ENCODE data around the gene TP73.
A peak's percentile ranks its signal among the peaks of the same experiment; 100 is the strongest.

The TP73 gene

DNA sequence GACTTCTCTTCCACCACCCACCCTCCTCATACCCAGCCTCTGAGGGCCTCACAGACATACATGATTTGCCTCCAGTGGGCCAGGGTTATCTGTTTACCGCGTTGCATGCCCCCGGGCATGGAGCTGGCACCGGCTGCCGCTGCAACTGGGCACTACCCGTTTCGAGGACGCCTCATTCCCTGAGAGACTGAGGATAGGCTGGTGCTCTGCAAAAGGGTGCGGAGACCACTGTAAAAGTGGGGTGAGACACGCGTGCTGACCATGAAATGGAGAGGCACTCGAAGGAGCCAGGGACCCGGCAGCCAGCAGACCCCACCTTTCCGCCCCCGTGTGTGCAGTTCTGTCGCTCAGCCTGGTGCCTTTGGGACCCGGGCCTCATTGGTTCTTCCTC, 20.6 kb downstream of the TP73 start:
- Histone ChIP-seq H3K4me1 (ENCODE audit: control insufficient read depth, low read depth, low read length) (peaks cover 6% of the 10 kb centered on the region), H3K27ac (ENCODE audit: low read length) (no peak overlapping the region), H3K9me3 (ENCODE audit: control insufficient read depth, low read depth, low read length) (no peaks in the 10 kb centered on the region), H3K4me3 (ENCODE audit: low read length) (no peak overlapping the region), H3K9ac (ENCODE audit: low read length) (no peak overlapping the region), H3K36me3 (ENCODE audit: control insufficient read depth, low read depth, low read length) (no peaks in the 10 kb centered on the region), H3K27me3 (ENCODE audit: control insufficient read depth, insufficient read depth, low read length) (peaks cover 9% of the 10 kb centered on the region)

DNA sequence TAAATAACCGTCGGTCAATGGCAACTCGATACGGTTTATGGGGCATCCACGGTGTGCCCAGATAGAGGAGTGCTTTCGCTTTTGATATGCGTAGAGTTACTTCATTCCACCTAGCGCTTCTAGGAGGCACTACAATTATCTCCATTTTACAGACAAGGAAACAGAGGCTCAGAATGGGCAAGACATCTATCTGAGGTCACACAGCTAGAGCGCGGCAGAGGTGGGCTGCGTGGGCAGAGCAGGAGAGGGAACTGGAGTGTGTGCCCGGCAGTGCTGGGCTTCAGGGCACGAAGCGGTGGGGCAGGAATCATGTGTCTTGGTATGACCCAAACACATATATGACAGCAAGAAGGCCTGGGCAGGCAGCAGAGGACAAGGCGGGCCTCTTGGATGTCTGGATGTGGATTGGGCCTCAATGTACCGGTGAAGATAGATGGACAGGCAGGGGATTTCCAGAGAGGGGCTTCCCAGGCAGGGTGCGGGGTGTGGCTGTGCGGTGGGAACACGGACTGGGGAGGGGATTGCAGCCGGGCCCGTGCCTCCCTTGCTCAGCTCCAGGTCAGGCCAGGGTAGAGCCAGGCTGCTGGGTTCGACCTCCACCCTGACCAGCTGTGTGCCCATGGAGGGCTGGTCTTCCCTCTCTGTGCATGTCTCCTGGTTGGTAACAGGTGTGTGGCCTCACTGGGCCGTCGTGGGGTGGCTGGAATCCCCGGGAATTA, 21.2 kb downstream of the TP73 start:
- Histone ChIP-seq H3K27me3 (ENCODE audit: control insufficient read depth, insufficient read depth, low read length) (peaks cover 9% of the 10 kb centered on the region), H3K4me1 (ENCODE audit: control insufficient read depth, low read depth, low read length) (peaks cover 6% of the 10 kb centered on the region), H3K9me3 (ENCODE audit: control insufficient read depth, low read depth, low read length) (no peaks in the 10 kb centered on the region), H3K36me3 (ENCODE audit: control insufficient read depth, low read depth, low read length) (no peaks in the 10 kb centered on the region), H3K4me3 (ENCODE audit: low read length) (no peak overlapping the region), H3K27ac (ENCODE audit: low read length) (no peak overlapping the region), H3K9ac (ENCODE audit: low read length) (no peak overlapping the region)

DNA sequence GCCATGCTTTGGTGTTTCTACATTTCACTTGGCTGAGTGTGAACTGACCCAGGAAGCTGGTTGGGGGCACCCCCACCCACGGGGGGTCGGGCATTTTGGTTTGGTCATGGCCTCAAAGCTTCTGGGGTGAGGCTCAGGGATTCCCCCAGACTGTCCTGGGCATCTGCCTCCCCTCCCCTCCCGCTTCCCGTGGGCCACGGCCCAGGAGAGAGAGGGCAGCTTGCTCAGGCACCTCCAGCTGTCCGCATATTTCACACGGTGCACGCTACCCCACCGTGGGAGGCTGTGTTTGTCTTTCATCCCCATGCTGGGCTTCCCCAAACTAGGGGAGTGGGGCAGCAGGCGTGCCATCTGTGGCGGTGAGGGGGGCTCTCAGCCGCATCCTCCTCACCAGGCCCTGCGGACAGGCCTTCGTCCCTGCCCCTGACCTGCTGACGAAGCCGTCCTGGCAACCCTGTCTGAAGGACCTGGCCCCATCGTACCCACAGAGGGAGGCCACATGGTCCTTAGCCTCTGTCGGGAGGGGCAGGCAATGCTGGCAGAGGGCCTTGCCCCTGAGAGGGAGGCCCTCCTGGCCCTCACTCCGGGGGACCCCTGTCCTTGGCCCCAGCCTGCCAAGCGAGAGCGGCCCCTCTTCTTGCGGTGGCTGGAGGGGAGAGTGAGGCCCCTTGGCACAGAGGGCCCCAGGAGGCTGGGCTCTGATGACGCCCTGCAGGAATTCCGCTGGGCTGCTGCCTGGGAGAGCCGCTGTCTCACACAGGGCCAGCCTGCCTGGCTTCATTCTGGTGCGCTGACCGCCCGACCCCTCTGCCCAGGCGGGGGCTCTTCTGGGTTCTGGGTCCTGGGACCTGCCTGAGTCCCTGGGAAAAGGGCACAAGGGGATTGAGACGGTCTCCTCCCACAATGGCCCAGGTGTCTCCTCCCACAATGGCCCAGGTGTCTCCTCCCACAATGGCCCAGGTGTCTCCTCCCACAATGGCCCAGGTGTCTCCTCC, 22.1 kb downstream of the TP73 start:
- peaks cover 9% of the 10 kb centered on the region for H3K27me3 ChIP-seq (ENCODE audit: control insufficient read depth, insufficient read depth, low read length)
- H3K9ac ChIP-seq (ENCODE audit: low read length), result no peak overlapping the region
- H3K36me3 ChIP-seq (ENCODE audit: control insufficient read depth, low read depth, low read length), result no peaks in the 10 kb centered on the region
- no peaks in the 10 kb centered on the region for H3K9me3 ChIP-seq (ENCODE audit: control insufficient read depth, low read depth, low read length)
- no peak overlapping the region for H3K27ac ChIP-seq (ENCODE audit: low read length)
- no peak overlapping the region for H3K4me3 ChIP-seq (ENCODE audit: low read length)
- H3K4me1 ChIP-seq (ENCODE audit: control insufficient read depth, low read depth, low read length), result peaks cover 4% of the 10 kb centered on the region

DNA sequence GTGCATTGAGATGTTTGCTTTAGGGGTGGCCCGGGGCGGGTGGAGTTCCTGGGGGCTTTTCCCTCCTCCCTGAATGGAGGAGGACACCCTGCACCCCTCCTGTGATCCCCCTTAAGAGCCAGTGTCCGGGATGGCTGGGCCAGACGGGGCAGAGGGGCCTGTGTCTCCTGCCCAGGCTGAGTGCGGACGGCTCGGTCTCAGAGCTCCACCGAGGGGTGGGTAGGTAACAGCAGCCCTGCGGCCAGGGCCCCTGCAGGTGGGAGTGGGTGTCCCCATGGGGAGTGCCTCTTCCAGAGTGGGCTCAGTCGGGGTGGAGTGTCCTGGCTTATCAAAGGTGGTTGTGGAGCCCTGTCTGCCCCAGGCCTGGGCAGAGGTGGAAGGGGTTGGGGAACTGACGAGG, 23.1 kb downstream of the TP73 start:
- H3K36me3 ChIP-seq (ENCODE audit: control insufficient read depth, low read depth, low read length), result no peaks in the 10 kb centered on the region
- H3K4me1 ChIP-seq (ENCODE audit: control insufficient read depth, low read depth, low read length), result peaks cover 4% of the 10 kb centered on the region
- no peak overlapping the region for H3K27ac ChIP-seq (ENCODE audit: low read length)
- peak overlapping the region; percentile 8 for H3K4me3 ChIP-seq (ENCODE audit: low read length)
- H3K9ac ChIP-seq (ENCODE audit: low read length), result no peak overlapping the region
- peaks cover 9% of the 10 kb centered on the region for H3K27me3 ChIP-seq (ENCODE audit: control insufficient read depth, insufficient read depth, low read length)
- H3K9me3 ChIP-seq (ENCODE audit: control insufficient read depth, low read depth, low read length), result no peaks in the 10 kb centered on the region

DNA sequence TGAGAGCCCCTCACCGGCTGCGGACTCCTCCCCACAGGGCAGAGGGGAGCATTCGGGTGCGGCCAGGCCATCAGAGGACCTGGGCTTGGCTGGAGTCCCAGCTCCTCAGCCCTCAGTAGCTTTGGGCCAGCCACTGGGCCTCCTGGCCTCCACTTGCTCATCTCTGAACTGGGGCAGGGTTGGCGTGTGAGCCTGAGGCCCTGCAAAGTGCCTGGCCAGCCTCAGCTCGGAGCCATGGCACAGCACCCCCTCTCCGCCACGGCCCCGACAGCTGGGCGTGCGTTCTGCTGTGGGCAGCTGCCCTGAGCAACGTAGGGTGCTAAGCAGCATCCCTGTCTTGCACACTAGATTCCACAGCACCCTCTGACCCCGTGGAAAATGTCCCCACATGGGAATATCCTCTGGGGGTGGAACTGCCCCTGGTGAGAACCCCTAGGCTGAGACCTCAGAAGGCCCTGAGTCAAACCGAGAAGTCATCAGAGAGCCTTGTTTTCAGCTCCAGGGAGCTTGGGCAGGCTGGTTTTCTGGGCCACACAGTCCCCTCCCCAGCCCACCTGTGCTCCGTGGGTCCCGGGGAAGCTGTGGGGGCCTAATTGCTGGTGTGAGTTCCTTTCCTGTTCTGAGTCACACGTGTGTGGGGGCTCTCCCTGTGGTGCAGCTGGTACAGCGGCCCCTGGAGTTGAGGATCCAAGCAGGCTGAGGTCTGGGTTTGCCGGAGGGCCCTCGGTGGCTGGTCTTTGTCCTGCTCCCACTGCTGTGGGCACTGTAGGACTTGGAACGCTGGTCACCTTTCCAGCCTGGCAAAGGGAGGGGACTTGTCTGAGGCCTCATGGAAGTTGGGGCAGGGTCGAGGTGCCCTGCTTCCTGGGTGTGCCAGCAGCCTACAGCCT, 24.5 kb downstream of the TP73 start:
- Histone ChIP-seq H3K4me1 (ENCODE audit: control insufficient read depth, low read depth, low read length) (peaks cover 4% of the 10 kb centered on the region), H3K4me3 (ENCODE audit: low read length) (no peak overlapping the region), H3K27me3 (ENCODE audit: control insufficient read depth, insufficient read depth, low read length) (peaks cover 5% of the 10 kb centered on the region), H3K9ac (ENCODE audit: low read length) (no peak overlapping the region), H3K27ac (ENCODE audit: low read length) (no peak overlapping the region), H3K36me3 (ENCODE audit: control insufficient read depth, low read depth, low read length) (no peaks in the 10 kb centered on the region), H3K9me3 (ENCODE audit: control insufficient read depth, low read depth, low read length) (no peaks in the 10 kb centered on the region)

DNA sequence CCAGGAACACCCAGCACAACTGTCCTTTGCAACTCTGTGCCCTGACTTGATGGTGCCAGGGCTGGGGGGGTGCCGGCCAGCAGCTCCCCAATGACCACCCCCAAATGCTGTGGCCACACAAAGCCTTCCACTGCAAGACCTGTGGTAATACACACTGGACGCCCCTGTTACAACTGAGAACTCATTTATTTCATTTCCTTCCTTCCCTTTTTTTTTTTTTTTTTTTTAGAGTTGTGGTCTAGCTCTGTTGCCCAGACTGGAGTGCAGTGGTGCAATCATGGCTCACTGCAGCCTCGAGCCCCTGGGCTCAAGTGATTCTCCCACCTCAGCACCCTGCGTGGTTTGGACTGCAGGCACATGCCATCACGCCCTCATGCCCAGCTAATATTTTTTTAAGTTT, 25.2 kb downstream of the TP73 start:
- Histone ChIP-seq H3K4me1 (ENCODE audit: control insufficient read depth, low read depth, low read length) (peaks cover 4% of the 10 kb centered on the region), H3K9ac (ENCODE audit: low read length) (no peak overlapping the region), H3K36me3 (ENCODE audit: control insufficient read depth, low read depth, low read length) (no peaks in the 10 kb centered on the region), H3K4me3 (ENCODE audit: low read length) (no peak overlapping the region), H3K27ac (ENCODE audit: low read length) (no peak overlapping the region), H3K9me3 (ENCODE audit: control insufficient read depth, low read depth, low read length) (no peaks in the 10 kb centered on the region), H3K27me3 (ENCODE audit: control insufficient read depth, insufficient read depth, low read length) (no peaks in the 10 kb centered on the region)

DNA sequence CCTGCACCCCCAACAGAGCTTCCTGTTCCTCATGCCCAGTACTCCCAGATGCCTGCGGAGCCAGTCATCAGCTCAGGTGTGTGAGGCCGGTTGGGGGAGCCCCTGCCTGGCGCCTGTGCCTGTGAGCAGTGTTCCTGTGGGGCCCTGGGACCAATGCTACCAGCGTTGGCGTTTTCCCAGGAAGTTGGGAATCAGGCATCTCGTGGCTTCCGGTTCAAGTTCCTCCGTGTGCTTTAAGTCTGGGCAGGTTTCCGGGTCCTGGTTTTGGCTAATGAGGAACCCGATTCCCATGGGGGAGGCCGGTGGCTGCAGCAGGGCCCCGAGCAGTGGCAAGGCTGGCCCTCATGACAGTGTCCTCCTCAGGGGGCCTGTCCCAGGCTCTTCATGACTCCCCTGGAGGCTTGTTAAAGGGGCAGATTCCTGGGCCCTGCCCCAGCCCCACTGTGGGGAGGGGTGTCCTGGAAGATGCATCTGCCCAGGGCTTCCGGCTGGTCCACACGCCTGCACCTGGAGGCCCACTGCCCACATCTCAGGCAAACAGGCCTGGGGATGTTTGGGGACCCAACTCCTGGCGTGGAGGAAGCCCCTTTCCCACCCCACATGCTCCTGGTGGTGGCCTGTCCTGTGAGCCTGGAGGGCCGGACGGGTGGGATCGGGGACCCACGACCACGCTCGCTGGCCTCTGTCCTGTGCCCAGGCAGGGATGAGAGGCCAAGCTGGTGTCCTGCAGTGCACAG, 26.2 kb downstream of the TP73 start:
- no peak overlapping the region for H3K9ac ChIP-seq (ENCODE audit: low read length)
- no peaks in the 10 kb centered on the region for H3K9me3 ChIP-seq (ENCODE audit: control insufficient read depth, low read depth, low read length)
- H3K27ac ChIP-seq (ENCODE audit: low read length), result no peak overlapping the region
- H3K27me3 ChIP-seq (ENCODE audit: control insufficient read depth, insufficient read depth, low read length), result peaks cover 7% of the 10 kb centered on the region
- peaks cover 4% of the 10 kb centered on the region for H3K4me1 ChIP-seq (ENCODE audit: control insufficient read depth, low read depth, low read length)
- no peaks in the 10 kb centered on the region for H3K36me3 ChIP-seq (ENCODE audit: control insufficient read depth, low read depth, low read length)
- H3K4me3 ChIP-seq (ENCODE audit: low read length), result no peak overlapping the region

DNA sequence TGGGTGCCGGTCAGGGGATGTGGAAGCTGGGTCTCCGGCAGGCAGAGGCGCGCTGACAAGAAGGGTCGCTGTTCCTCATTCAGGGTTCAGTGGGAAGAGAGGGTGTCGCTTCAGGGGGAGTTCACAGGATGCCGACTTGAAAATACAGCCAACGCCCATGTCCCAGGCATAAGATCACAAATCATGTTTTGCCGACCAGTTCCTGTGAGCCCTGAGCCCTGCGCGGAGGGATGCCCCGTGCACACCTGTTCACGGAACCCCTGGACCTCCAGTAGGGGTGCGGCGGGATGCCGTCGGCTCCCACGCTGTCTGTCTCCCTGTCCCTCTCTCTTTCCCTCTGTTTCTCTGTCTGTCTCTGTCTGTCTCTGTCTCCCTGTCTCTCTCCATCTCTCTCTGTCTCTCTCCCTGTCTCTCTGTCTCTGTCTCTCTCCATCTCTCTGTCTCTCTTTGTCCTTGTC, 26.8 kb downstream of the TP73 start:
- Histone ChIP-seq H3K9me3 (ENCODE audit: control insufficient read depth, low read depth, low read length) (no peaks in the 10 kb centered on the region), H3K27me3 (ENCODE audit: control insufficient read depth, insufficient read depth, low read length) (peaks cover 11% of the 10 kb centered on the region), H3K27ac (ENCODE audit: low read length) (no peak overlapping the region), H3K9ac (ENCODE audit: low read length) (no peak overlapping the region), H3K4me1 (ENCODE audit: control insufficient read depth, low read depth, low read length) (peaks cover 4% of the 10 kb centered on the region), H3K4me3 (ENCODE audit: low read length) (no peak overlapping the region), H3K36me3 (ENCODE audit: control insufficient read depth, low read depth, low read length) (no peaks in the 10 kb centered on the region)

DNA sequence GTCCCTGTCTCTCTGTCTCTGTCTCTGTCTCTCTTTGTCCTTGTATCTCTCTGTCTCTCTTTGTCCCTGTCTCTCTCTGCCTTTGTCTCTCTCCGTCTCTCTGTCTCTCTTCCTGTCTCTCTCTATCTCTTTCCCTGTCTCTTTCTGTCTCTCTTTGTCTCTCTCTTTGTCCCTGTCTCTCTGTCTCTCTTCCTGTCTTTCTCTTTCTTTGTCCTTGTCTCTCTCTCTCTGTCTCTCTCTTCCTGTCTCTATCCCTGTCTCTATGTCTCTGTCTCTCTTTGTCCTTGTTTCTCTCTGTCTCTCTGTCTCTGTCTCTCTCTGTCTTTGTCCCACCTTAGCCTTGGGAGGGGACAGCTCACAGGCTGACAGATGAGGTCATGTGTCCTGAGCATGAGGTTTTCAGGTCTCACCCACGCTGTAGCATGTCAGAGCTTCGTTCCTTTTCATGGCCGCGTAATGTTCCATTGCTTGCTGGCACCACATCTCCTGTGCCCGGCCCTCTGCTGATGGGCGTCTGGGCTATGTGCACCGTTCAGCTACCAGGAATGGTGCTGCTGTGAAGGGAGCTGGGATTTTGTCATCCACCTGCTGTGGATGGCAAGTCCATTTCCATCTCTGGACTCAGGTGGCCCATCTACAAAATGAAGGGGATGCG, 27.6 kb downstream of the TP73 start:
- H3K27me3 ChIP-seq (ENCODE audit: control insufficient read depth, insufficient read depth, low read length), result peaks cover 19% of the 10 kb centered on the region

DNA sequence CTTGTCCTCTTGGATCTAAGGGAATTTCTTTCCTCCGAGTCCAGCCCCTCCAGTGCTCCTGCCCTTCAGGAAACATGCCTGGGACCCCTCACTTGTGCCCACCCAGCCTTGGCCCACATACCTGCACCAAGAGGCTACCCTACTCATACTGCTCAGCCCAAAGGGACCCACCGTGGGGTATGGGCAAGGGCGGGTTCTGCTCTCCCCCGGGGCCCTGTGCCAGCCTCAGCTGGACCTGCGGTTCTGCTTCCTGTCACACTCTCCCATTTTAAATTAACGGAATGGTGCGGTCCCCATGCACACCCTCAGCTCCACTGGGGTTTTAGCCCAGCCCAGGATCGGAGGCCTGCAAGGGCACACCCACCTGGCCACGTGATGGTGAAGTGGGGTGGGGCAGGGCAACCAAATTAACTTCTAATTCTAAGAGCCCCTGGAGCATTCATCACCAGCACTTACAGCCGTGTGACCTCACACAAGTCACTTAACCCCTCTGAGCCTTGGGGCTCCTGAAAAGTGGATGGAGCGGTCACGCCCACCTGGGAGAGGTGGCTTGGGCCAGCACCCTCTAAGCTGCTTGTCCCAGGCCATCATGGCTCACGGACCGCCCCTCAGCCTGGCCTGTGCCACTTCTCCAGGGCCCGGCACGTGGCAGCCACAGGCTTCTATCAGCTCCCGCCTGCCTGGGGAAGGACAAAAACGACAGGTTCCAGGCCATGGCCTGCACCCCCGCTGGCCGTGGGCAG, 28.3 kb downstream of the TP73 start:
- H3K9me3 ChIP-seq (ENCODE audit: control insufficient read depth, low read depth, low read length), result no peaks in the 10 kb centered on the region
- no peak overlapping the region for H3K9ac ChIP-seq (ENCODE audit: low read length)
- no peak overlapping the region for H3K4me3 ChIP-seq (ENCODE audit: low read length)
- no peak overlapping the region for H3K27ac ChIP-seq (ENCODE audit: low read length)
- H3K27me3 ChIP-seq (ENCODE audit: control insufficient read depth, insufficient read depth, low read length), result peaks cover 24% of the 10 kb centered on the region
- H3K4me1 ChIP-seq (ENCODE audit: control insufficient read depth, low read depth, low read length), result no peaks in the 10 kb centered on the region
- no peaks in the 10 kb centered on the region for H3K36me3 ChIP-seq (ENCODE audit: control insufficient read depth, low read depth, low read length)

More for the DNA sequence above, 27.6 kb downstream of the TP73 start:
- Histone ChIP-seq H3K4me3 (ENCODE audit: low read length) (no peak overlapping the region), H3K36me3 (ENCODE audit: control insufficient read depth, low read depth, low read length) (no peaks in the 10 kb centered on the region), H3K27ac (ENCODE audit: low read length) (no peak overlapping the region), H3K9ac (ENCODE audit: low read length) (no peak overlapping the region), H3K4me1 (ENCODE audit: control insufficient read depth, low read depth, low read length) (no peaks in the 10 kb centered on the region), H3K9me3 (ENCODE audit: control insufficient read depth, low read depth, low read length) (no peaks in the 10 kb centered on the region)

Data from iPS-18a (cell line).